GM12865 (cell line): ENCODE data around the gene INHA.

Experiments
- DNase-seq: peaks from one replicate; pipeline ENCODE4 v3.0.0; 2010; ENCODE audit warnings: low read depth
- H3K4me3 ChIP-seq: 2 replicates; pipeline ENCODE4 v1.5.1; 2011; ENCODE audit warnings: mild to moderate bottlenecking, low read depth, low read length, control low read depth
- TF ChIP-seq, protein P1 (sequence below): IDR thresholded peaks from 2 replicates; pipeline ENCODE4 v1.5.1; 2011; ENCODE audit warnings: low read length, control low read depth, low read depth, inconsistent platforms; ENCODE audit not compliant: insufficient read depth; ENCODE audit errors: missing control alignments

Gene INHA

DNA sequence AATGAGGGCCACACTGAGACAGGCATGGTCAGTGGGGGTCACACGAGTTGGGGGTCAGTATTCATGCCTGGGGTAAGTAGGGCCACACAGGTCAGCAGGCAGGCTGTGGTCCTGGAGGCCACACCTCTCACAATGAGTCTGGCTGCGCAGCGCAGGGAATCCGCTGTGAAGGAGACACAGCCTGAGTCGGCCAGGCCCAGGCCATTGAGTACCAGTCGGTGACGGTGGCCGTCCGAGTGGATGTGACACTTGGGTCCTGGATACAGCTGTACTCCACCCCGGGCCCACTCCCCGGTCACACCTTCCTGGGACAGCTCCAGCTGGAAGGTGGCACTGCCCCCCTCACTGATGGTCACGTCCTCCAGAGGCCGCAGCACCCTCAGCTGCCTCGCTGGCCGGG, 17.8 kb upstream of the INHA start:
- TF ChIP-seq, protein P1, sequence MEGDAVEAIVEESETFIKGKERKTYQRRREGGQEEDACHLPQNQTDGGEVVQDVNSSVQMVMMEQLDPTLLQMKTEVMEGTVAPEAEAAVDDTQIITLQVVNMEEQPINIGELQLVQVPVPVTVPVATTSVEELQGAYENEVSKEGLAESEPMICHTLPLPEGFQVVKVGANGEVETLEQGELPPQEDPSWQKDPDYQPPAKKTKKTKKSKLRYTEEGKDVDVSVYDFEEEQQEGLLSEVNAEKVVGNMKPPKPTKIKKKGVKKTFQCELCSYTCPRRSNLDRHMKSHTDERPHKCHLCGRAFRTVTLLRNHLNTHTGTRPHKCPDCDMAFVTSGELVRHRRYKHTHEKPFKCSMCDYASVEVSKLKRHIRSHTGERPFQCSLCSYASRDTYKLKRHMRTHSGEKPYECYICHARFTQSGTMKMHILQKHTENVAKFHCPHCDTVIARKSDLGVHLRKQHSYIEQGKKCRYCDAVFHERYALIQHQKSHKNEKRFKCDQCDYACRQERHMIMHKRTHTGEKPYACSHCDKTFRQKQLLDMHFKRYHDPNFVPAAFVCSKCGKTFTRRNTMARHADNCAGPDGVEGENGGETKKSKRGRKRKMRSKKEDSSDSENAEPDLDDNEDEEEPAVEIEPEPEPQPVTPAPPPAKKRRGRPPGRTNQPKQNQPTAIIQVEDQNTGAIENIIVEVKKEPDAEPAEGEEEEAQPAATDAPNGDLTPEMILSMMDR: no peak
- H3K4me3 ChIP-seq: no peak overlapping the region
- no peak for DNase-seq

DNA sequence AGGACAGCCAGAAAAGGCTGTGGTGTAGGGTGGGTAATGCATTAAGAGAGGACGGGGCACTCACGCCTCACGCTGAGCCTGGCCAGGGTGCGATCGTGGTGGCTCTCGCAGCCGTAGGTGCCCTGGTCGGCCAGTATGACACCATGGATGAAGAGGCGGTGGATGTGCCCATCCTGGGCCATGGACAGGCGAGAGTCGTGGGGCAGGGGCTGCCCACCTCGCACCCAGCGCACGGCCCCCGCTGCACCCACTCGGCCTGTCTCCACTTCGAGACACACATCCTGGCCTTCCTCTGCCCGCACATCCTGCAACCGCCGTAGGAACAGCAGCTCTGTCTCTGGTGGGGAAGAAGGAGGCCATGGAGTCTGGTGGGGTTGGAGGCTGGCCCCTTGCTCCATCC, 16.2 kb upstream of the INHA start:
- H3K4me3 ChIP-seq: no peak overlapping the region
- TF ChIP-seq, protein P1: no peak
- no peak for DNase-seq

DNA sequence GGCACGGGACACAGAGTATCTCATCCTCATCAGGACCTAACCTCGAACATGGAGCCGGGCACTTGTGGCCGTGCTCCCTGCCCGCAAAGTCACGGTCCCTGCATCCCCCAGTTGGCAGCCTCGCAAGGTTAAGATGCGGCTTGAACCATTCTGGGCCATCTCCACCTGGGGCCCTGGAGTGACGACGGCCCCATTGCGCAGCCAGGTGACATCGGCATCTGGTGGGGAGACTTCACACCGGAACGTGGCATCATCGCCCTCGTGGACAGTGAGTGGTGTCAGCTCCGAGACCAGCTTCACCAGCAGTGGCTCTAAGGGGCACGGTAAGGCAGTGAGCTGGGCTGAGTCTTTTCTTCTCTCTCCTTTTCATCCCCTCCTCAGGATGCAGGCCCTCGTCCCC, 15.7 kb upstream of the INHA start:
- TF ChIP-seq, protein P1: no peak
- DNase-seq: no peak
- H3K4me3 ChIP-seq: no peak overlapping the region

DNA sequence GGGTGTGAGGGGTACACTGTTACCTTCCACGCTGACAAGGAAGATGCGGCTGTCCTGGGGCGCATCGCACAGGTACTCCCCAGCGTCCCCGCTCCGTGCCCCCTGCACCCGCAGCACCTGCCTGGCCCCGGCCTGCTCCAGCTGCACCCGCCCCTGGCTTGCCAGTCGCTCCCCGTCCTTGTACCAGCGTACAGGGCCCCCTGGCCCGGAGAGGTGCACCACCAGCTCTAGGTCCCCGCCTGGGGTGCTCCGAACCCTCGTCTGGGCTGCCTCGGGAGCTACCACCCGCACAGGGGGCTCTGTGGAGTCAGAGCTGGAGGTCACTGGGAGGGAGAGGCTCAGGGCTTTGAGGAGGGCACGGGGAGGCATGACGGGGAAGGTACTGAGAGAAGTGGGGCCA, 14.8 kb upstream of the INHA start:
- TF ChIP-seq, protein P1: no peak
- H3K4me3 ChIP-seq: no peak overlapping the region
- no peak for DNase-seq

DNA sequence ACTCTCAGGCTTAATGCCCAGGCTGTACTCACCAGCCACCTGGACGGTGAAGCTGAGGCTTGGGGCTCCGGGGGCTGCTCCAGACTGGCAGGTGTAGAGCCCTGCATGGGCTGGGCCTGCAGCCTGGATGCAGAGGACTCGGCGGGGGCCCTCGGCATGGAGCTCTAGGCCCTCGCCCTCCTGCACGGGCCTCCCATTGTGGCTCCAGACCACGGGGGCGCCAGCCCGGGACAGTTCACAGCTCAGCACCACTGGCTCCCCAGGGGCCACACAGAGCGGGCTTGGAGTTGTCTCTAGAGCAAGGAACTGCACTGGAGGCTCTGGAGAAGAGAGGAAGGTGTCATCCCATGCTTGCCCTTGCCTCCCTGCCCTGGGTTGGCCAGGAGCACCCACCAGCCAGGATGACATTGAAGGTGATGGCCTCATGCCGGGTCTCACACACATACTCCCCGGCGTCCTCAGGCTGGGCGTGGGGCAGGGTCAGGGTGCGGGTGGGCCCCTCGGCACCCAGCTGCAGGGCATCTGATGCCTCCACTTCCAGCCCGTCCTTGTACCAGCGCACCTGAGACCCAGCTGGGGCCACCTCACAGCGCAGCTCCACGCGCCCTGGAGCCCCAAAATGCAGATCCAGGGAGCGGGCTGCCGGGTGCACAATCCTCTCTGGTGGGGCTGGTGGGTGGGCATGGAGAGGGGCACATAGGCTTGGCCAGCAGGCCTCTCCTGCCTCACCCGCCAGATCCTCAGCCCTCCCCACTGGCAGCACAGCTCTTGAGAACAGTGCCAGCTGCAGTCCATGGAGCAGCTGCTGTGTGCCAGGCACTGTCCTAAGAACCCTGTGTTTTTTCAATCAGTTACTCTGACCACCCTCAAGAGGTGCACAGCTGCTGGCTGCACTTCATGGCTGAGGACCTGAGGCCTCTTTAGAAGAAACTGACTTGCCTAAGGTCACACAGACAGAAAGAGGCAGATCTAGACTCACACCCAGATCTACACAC, 14.0 kb upstream of the INHA start:
- TF ChIP-seq, protein P1: no peak
- DNase-seq: no peak

DNA sequence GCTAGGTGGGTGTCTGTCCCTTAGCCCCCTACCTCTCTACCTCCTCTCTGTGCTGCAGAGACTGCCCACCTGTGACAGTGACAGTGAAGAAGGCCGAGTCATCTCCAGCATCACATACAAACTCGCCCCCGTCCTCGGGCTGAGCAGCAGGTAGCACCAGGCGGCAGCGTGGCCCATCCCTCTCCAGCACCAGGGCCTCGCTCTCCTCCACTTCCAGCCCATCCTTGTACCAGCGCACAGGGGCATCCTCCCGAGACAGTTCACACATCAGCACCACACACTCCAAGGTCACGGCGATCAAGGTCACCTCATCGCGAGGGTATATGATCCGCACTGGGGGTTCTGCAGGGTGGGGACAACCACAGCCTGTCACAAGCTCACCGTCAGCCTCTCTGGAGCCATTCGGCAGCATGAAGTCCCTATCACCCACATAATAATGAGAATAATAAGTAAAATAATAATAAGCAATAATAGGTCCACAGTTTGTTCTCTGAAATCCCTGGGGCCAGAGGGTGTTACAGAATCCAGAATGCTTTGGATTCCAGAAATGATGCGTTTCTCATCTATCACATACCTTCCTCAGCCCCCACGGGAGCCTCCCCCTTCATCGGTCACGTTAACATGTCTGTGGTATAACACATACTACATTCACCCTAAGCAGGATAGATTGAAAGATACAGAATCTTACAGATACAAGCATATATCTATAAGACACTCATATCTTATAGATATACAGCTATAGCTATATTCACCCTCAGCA, 12.8 kb upstream of the INHA start:
- H3K4me3 ChIP-seq: no peak overlapping the region
- no peak for DNase-seq
- TF ChIP-seq, protein P1: no peak

More for the DNA sequence above, 14.0 kb upstream of the INHA start:
- no peak overlapping the region for H3K4me3 ChIP-seq
